Endothelial cell of umbilical vein (primary cell): ENCODE measurements around the gene CD82.

Source experiments
- CTCF ChIP-seq, 2 donors: IDR thresholded peaks; 1 replicate in 1 of 2; 2 replicates in 1 of 2; pipeline ENCODE4 v1.5.1; 2011; ENCODE audit warnings: low read length in 2 of 2, mild to moderate bottlenecking in 2 of 2, moderate library complexity in 2 of 2, control low read depth in 1 of 2, inconsistent platforms in 1 of 2, low read depth in 1 of 2; ENCODE audit not compliant: insufficient read depth in 1 of 2; ENCODE audit errors: extremely low read depth in 1 of 2
- EZH2 ChIP-seq: IDR thresholded peaks from 2 replicates; pipeline ENCODE4 v1.6.1; 2012; ENCODE audit warnings: borderline replicate concordance, low read depth, mild to moderate bottlenecking, moderate library complexity, low read length, inconsistent platforms; ENCODE audit not compliant: severe bottlenecking
- GATA2 ChIP-seq: IDR thresholded peaks from 2 replicates; pipeline ENCODE4 v1.7.0; 2011; ENCODE audit warnings: low read depth, mild to moderate bottlenecking, moderate library complexity, mixed read lengths, low read length; ENCODE audit not compliant: insufficient read length, insufficient read depth
- JUN ChIP-seq: IDR thresholded peaks from 2 replicates; pipeline ENCODE4 v1.6.1; 2011; ENCODE audit warnings: borderline replicate concordance, low read depth; ENCODE audit not compliant: insufficient read length, insufficient read depth
- MAX ChIP-seq: IDR thresholded peaks from 2 replicates; pipeline ENCODE4 v1.6.1; 2011; ENCODE audit not compliant: insufficient read depth, insufficient read length
- MYC ChIP-seq: IDR thresholded peaks from one replicate; pipeline ENCODE4 v1.6.1; 2011; ENCODE audit warnings: mild to moderate bottlenecking, low read depth, low read length
- POLR2A ChIP-seq: IDR thresholded peaks from 2 replicates; pipeline ENCODE4 v1.6.1; 2012; ENCODE audit warnings: low read depth, mild to moderate bottlenecking, control low read depth, low read length
- POLR2AphosphoS5 ChIP-seq: IDR thresholded peaks from 2 replicates; pipeline ENCODE4 v1.6.1; 2012; ENCODE audit warnings: low read depth, mild to moderate bottlenecking, control low read depth, low read length, moderate library complexity; ENCODE audit not compliant: insufficient read depth

GRCh38 chr11:44568331-44568657 lies 2.8 kb downstream of the CD82 start:
- TF ChIP-seq POLR2AphosphoS5, result no peak
- no peak for TF ChIP-seq CTCF (IDR thresholded peaks at IDR 0.05; ENCODE audit: extremely low read depth in 1 of 2, insufficient read depth in 1 of 2, low read depth in 1 of 2, low read length in 2 of 2)
- no peak for TF ChIP-seq GATA2
- TF ChIP-seq EZH2, result no peak
- no peak for TF ChIP-seq MAX
- TF ChIP-seq JUN, result no peak
- no peak for TF ChIP-seq POLR2A
- no peak for TF ChIP-seq MYC
